ENCODE measurements around the gene PRMT1. TPM values are rescaled to one million over a fixed set of nuclear protein-coding genes. Genes with fewer than 3 reads are reported as not detected.

The PRMT1 gene
- total RNA-seq (2021) (500 to 527 TPM (median 518 TPM) in 3 replicates), Bru-seq, nascent RNA (percentile 89 among the genes with signal in this experiment)
- long read RNA-seq, experiment 1, transcript PRMT1-202 (11 exons, 1,327 nt), result minor isoform, 114 of 1,614 reads
- long read RNA-seq, experiment 1, transcript PRMT1-201 (10 exons, 1,393 nt), result major isoform, 1,333 of 1,614 reads
- long read RNA-seq, experiment 1, partial matches to known transcripts, result 70 of 1,614 reads
- long read RNA-seq, experiment 1, other reads (novel, unspliced or antisense), result 96 of 1,614 reads
- long read RNA-seq, experiment 2, transcript PRMT1-201 (10 exons, 1,393 nt), result major isoform, 313 of 591 reads
- long read RNA-seq, experiment 2, transcript PRMT1-202 (11 exons, 1,327 nt), result minor isoform, 26 of 591 reads
- long read RNA-seq, experiment 2, partial matches to known transcripts, result 122 of 591 reads
- long read RNA-seq, experiment 2, other reads (novel, unspliced or antisense), result 127 of 591 reads
- long read RNA-seq, experiment 3, transcript PRMT1-221 (8 exons, 1,192 nt), result minor isoform, 6 of 3,449 reads
- long read RNA-seq, experiment 3, transcript PRMT1-201 (10 exons, 1,393 nt), result major isoform, 2,883 of 3,449 reads
- long read RNA-seq, experiment 3, transcript PRMT1-202 (11 exons, 1,327 nt), result minor isoform, 270 of 3,449 reads
- long read RNA-seq, experiment 3, partial matches to known transcripts, result 105 of 3,449 reads
- long read RNA-seq, experiment 3, other reads (novel, unspliced or antisense), result 184 of 3,449 reads

- POLR2A ChIA-PET, result interaction anchor here (0.9 to 3.4 kb wide), 10 partner anchors 12 to 260 kb away, joined by 3 to 38 read pairs (median 8); partner anchors contain the start of genes ADM5, BCL2L12, CPT1C and IRF3
- H3K27ac Mint-ChIP-seq, result peak within 1 kb of the TSS; percentile 100
- no peaks in the 10 kb centered on the region for H3K9me3 Mint-ChIP-seq
- DNase-seq (ENCODE audit: low spot score) (peak; percentile 63), ATAC-seq (no peak)
- H3K4me1 Mint-ChIP-seq, result peaks cover 26% of the 10 kb centered on the region
- peaks cover 20% of the 10 kb centered on the region for H3K36me3 Mint-ChIP-seq
- peak within 1 kb of the TSS; percentile 88 for H3K4me3 Mint-ChIP-seq
- H3K27me3 Mint-ChIP-seq (ENCODE audit: low read depth), result no peaks in the 10 kb centered on the region
- CTCF ChIA-PET, result interaction anchor here (0.8 to 10.7 kb wide), 18 partner anchors 12 to 182 kb away, joined by 3 to 108 read pairs (median 5); partner anchors contain the start of genes ADM5, BCL2L12, CPT1C and FUZ
- peak; percentile 63; the same call in 1 of the 2 replicates for TF ChIP-seq ZNF281 (CRISPR knock-in tag; IDR thresholded peaks at IDR 0.05)
- peak; percentile 56 for TF ChIP-seq TEAD1 (CRISPR knock-in tag; IDR thresholded peaks at IDR 0.05)
- TF ChIP-seq E2F5 (CRISPR knock-in tag; IDR thresholded peaks at IDR 0.05), result peak; percentile 66
- TF ChIP-seq STAT6 (CRISPR knock-in tag; conservative IDR thresholded peaks at IDR 0.05; ENCODE audit: low read depth), result 0 out of 2 replicates have a peak, but pooled peaks have one; percentile 43
- 0 out of 2 replicates have a peak, but pooled peaks have one; percentile 45 for TF ChIP-seq PRRX2 (CRISPR knock-in tag; IDR thresholded peaks at IDR 0.05)
- TF ChIP-seq TP53 (CRISPR knock-in tag; IDR thresholded peaks at IDR 0.05), result 0 out of 2 replicates have a peak, but pooled peaks have one; percentile 43
- TF ChIP-seq GABPB1 (CRISPR knock-in tag; IDR thresholded peaks at IDR 0.05), result 0 out of 2 replicates have a peak, but pooled peaks have one; percentile 2
- TF ChIP-seq AR (CRISPR knock-in tag; IDR thresholded peaks at IDR 0.05), result peak; percentile 72; the same call in 1 of the 2 replicates
- 0 out of 2 replicates have a peak, but pooled peaks have one; percentile 67 for TF ChIP-seq FOXP1 (CRISPR knock-in tag; IDR thresholded peaks at IDR 0.05; ENCODE audit: borderline replicate concordance)
- TF ChIP-seq CREB1 (CRISPR knock-in tag; IDR thresholded peaks at IDR 0.05), result peak; percentile 60; the same call in 1 of the 2 replicates
- TF ChIP-seq NFE2L1 (CRISPR knock-in tag; IDR thresholded peaks at IDR 0.05), result peak; percentile 63; the same call in 1 of the 2 replicates
- peak; percentile 90 for TF ChIP-seq MAX (CRISPR knock-in tag; IDR thresholded peaks at IDR 0.05)
- no peak for TF ChIP-seq ZNF423 (CRISPR knock-in tag; IDR thresholded peaks at IDR 0.05)
- peak; percentile 86 for TF ChIP-seq USF1 (CRISPR knock-in tag; IDR thresholded peaks at IDR 0.05)
- no peak; the same call in 1 of the 2 replicates for TF ChIP-seq ETV6 (CRISPR knock-in tag; IDR thresholded peaks at IDR 0.05)
- TF ChIP-seq ZMAT4 (CRISPR knock-in tag; IDR thresholded peaks at IDR 0.05), result peak; percentile 93; the same call in 1 of the 2 replicates
- 0 out of 2 replicates have a peak, but pooled peaks have one; percentile 20 for TF ChIP-seq ZNF317 (CRISPR knock-in tag; IDR thresholded peaks at IDR 0.05; ENCODE audit: borderline replicate concordance, low read depth)
- TF ChIP-seq ZNF138 (CRISPR knock-in tag; conservative IDR thresholded peaks at IDR 0.05), result peak; percentile 86; the same call in 1 of the 2 replicates
- TF ChIP-seq NFATC4 (CRISPR knock-in tag; IDR thresholded peaks at IDR 0.05), result peak; percentile 86
- no peak; the same call in 1 of the 2 replicates for TF ChIP-seq ZNF219 (CRISPR knock-in tag; IDR thresholded peaks at IDR 0.05; ENCODE audit: borderline replicate concordance)
- TF ChIP-seq USF2 (CRISPR knock-in tag; IDR thresholded peaks at IDR 0.05), result peak; percentile 89
Measured at GRCh38 chr19:49677231-49677900, at the start of gene PRMT1. Gene PRMT1 (plus strand): TSS chr19:49677271. CDS start chr19:49677281, 10 bp downstream.

Measured in WTC11 (cell line).